Loucy (cell line): Measurements from ENCODE around the gene ALK.

Source experiments
- EZH2phosphoT487 ChIP-seq: fragments of 200-600 bp; IDR thresholded peaks from 2 replicates; pipeline ENCODE4 v1.6.1; 2018; ENCODE audit warnings: antibody characterized with exemption, mild to moderate bottlenecking, moderate library complexity, borderline replicate concordance
- TF ChIP-seq, protein P1 (sequence below): fragments of 200-600 bp; sonication (generic); conservative IDR thresholded peaks from 2 replicates; pipeline ENCODE4 v1.5.1; 2014; ENCODE audit warnings: mild to moderate bottlenecking, antibody characterized with exemption, low read length

DNA sequence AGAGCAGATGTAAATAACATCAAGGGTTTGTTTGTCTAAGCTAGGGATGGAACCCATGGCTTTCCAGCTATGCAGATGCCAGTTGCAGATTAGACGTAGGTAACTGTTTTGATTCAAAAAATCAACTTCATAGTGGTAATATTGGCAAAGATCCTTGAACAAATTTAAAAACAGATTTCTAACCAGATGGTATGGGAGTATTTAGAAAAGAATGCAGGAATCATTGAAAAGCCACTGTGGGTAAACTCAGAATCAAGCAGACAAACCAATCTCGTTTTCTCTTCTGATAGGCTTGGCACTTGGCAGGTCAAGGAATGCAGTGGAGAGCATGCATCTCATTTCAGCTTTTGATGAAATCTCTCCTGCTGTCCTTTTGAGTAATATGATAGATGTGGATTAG lies 428.7 kb downstream of the ALK start:
- TF ChIP-seq, protein P1, sequence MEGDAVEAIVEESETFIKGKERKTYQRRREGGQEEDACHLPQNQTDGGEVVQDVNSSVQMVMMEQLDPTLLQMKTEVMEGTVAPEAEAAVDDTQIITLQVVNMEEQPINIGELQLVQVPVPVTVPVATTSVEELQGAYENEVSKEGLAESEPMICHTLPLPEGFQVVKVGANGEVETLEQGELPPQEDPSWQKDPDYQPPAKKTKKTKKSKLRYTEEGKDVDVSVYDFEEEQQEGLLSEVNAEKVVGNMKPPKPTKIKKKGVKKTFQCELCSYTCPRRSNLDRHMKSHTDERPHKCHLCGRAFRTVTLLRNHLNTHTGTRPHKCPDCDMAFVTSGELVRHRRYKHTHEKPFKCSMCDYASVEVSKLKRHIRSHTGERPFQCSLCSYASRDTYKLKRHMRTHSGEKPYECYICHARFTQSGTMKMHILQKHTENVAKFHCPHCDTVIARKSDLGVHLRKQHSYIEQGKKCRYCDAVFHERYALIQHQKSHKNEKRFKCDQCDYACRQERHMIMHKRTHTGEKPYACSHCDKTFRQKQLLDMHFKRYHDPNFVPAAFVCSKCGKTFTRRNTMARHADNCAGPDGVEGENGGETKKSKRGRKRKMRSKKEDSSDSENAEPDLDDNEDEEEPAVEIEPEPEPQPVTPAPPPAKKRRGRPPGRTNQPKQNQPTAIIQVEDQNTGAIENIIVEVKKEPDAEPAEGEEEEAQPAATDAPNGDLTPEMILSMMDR = no peak
- TF ChIP-seq EZH2phosphoT487 = no peak
